Amniotic stem cell (primary cell): ENCODE results near the gene HOXC9.

Experiments
- DNase-seq: peaks from one replicate; lab custom pipeline; 2025; lab: John Stamatoyannopoulos, UW

The HOXC9 gene

DNA sequence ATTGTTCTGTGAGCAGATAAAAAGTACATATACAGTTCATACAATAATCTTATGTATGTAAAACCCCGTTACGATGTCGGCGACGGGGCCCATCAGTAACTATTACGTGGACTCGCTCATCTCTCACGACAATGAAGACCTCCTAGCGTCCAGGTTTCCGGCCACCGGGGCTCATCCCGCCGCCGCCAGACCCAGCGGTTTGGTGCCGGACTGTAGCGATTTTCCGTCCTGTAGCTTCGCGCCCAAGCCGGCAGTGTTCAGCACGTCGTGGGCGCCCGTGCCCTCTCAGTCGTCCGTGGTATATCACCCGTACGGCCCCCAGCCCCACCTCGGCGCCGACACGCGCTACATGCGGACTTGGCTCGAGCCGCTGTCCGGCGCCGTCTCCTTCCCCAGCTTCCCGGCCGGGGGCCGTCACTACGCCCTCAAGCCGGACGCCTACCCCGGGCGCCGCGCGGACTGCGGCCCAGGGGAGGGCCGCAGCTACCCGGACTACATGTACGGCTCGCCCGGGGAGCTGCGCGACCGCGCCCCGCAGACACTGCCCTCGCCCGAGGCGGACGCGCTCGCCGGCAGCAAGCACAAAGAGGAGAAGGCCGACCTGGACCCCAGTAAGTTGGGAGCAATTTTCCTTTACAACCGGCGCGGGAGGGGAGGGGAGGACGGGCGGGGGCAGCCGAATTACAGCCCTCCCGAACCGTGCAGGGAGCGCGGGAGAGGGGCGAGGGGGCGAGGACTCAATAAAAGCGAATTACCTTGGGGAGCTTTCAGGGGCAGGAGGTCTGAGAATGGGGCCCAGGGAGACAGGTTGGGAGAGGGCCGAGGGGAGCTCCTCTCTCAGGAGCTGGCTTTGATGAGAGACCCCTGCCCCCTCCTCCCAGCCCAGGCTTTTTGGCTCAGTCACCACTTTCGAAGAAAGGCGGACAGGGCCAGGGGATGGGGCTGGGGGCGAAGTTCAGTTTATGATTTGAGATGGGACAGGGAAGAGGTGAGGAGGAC is at the start of gene HOXC9:
TSS of gene HOXC9 (plus strand) at position 46 of the 999 bp plus-strand sequence. CDS start at position 74, 28 bp downstream.
- DNase-seq, result no peak

DNA sequence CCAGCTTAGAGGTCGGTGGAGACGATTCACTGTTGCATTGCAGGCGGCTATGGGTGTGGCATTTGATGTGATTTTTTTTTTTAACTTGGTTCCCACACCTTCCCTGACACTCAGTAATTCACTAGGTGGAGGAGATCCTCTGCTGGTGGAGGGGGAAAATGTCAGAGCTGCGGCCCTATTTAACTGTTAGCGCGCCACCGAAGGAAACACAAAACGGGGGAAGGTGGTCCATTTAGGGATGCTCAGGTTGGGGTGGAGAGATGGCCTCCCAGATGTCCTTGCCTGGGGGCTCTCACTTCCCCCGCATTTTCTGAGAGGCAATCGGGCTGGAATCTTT is 49.6 kb upstream of the HOXC9 start:
- DNase-seq, result no peak

DNA sequence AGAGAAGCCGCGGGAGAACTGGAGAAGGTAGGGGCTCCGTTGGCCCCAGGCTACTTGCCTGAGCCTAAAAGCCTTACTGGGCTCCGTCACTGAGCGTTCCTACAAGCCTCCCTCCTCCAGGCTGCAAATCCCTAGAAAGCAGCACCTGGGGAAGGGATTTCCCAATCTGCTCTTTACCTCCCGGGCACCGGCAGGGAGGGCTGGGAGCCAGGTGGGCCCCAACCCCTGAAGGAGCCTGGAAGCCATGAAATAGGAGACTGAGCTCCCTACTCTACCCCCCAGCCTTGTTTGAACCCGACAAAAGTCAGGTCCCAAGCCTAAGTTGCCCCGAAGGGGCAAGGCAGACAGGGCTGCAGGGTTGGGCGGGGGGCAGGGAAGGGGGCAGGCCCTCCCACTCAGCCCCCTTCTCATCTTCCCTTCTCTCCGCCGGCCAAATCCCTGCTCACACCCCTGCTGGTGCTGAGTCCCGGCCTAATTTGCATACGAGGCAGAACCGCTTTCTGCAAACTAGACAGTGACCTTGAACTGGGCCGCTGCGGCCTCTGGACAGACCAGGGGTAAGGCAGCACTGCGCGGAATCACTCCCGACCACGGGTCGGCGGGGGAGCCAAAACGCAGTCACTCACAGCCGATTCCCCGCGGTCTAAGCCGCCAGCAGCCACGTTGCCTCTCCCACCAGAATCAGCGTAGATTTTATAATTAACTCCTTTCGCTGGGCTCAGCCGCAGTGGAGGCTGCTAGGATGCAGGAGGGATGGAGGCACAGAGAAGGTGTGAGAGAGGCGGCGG is 49.0 kb upstream of the HOXC9 start:
- DNase-seq, result no peak

DNA sequence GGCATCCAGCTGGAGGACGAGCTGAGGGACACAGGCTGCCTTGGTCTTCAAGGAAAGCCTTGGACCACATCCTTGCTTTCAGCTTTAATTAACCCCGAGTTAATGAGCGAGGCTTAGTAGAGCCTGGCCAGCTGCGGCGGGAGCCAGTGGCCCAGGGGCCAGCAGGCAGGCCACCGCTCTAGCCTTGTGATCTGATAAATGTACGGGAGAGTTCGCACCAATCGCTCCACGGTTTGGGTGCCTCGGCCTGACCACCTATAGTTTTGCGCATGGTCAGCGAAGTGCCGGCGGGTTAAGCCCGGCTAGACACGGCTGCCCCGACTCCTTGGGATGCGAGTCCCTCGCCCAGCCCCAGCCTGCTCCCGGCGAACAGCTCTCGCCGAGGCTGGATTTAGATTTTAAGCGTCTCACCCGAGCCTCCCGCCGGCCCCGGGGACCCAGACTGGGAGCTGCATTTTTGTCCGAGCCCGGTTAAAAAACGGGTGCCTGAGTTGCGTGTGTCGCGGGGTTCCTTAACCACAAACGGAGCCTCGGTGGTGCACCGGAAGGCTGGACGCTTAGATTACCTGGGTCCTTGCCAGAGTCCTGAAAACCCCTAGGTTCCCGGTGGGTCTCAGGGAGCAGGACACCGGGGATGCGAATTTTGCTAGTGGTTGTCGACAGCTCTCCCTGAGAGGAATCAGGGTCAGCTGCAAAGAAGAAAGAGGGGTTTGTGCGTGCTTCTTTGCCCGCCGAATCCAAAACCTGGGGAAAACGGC is 48.2 kb upstream of the HOXC9 start:
- no peak for DNase-seq

DNA sequence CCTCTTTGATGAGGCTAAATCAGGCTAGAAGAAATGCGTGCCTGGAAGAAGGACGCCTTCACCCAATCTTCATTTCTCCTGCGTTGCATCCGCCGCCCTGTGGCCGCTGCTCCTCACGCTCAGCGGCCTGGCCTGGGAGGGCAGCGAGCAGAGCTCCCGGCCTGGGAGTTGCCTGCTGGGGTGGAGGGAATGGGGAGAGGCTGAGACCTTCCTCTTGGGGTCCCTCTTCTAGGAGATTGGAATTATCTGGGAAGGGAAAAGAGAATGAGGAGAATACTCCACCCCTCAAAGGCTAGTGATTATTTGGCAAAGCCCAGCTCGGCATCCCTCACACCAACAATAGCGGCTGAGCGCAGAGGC is 47.6 kb upstream of the HOXC9 start:
- DNase-seq, result no peak

DNA sequence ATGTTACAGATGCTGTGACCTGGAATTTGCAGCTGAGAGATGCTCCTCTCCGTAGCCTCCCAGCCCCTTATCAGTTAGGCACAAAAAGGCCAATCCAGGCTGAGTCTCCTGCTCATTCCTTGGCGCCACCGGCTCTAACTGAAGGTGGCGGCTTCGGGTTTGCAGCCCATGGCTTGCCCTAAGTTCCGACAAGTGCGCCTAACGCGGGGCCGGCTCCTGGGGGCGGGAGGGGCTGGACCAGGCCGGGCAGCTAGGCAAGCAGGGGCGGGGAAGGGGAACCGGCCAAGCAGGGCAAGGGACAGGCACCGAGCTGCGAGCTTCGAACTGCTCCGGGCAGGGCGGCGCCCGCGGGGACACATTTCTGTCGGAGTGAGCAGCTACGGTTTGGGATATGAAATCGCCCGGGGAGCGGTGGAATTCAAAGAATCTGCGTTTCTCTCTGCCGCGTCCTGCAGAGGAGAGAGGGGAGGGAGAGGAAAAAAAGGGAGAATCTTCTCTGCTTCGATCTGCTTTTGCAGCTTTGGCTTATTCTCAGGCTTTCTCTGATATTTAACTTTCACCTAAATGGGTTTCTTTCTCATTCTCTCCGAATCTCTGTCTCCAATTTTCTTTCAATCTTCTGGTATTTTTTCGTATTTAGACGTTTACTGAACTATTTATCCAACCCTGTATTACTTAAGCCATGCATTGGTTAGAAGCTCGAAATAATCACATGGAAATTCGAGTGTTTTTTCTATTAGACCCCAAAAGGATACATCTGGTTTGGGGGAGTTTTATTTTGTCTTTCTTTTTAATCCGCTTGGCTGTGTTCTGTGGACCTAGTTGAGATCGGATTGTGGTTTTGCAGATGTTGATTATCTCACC is 46.9 kb upstream of the HOXC9 start:
- no peak for DNase-seq

DNA sequence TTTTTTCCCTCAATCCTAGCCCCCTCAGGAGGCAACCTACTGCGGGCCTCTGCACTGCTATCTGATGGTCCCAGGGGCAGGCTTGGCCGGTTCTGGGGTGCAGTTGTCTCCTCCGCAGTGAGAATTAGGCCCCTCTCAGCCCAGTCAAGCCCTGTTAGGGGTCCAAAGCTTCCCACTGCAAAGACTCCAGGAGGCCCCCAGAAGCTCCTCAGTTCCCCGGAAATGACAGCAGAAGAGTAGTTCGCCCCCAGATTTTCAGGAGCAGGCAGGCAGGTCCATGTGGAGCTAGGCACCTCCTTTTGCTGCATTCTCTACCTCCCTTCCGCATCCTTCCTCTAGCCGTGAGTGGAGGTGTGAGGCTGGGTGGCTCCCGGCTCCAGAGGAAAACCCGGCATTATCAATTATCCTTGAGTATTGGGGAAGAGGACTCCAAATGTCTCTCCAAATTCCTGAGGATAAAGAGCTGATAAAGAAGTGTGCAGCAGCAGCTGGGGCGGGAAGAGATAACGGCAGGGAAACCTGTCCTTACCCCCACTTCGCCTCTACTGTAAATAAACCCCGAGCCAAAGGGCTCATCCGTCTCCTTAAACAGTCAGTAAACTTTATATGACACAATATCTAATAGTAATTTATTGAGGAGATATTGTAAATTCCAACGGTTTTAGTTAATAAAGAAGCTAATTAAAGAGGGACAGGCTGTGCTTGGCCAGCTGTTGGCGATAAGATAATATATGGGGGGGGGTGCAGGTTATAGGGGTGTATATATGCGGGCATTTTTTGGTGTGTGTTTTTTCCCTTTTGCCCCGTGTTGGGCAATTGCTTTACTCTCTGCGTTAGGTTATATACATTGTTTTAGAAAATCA is 45.9 kb upstream of the HOXC9 start:
- no peak for DNase-seq

DNA sequence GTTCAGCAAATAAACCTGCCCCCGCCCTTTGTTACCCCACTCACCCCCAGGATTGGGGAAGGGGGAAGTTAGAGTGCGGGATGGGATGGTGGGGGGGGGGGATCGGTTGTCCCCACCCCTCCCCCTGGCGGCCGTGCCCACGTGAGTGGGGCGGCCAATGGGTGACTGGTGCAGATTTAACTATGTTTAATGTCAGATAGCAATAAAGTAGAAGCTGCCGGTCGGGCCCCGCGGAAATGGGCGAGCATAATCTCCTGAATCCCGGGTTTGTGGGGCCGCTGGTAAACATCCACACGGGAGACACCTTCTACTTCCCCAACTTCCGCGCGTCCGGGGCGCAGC is 45.3 kb upstream of the HOXC9 start, which contains the start of gene HOXC12:
TSS of gene HOXC12 (plus strand) at position 210 of the 342 bp plus-strand sequence. CDS start at position 237, 27 bp downstream.
- DNase-seq, result no peak

DNA sequence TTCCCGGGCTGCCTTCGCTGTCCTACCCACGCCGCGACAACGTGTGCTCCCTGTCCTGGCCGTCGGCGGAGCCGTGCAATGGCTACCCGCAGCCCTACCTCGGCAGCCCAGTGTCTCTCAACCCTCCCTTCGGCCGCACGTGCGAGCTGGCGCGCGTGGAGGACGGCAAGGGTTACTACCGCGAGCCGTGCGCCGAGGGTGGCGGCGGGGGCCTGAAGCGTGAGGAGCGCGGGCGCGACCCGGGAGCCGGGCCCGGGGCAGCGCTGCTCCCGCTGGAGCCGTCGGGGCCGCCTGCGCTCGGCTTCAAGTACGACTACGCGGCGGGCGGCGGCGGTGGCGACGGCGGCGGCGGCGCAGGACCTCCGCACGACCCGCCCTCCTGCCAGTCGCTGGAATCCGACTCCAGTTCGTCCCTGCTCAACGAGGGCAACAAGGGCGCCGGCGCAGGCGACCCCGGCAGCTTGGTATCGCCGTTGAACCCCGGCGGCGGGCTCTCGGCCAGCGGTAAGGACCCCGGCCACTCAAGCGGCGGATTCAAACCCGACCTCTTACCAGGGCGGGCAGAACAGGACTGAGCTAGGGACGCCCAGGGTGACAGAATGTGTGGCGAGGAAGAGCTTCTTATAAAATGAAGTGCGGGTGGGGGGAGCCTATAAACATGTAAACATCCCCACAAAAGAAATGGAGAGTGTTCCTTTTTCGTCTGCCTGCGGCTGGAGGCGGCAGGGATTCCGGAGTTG is 44.8 kb upstream of the HOXC9 start:
- no peak for DNase-seq

DNA sequence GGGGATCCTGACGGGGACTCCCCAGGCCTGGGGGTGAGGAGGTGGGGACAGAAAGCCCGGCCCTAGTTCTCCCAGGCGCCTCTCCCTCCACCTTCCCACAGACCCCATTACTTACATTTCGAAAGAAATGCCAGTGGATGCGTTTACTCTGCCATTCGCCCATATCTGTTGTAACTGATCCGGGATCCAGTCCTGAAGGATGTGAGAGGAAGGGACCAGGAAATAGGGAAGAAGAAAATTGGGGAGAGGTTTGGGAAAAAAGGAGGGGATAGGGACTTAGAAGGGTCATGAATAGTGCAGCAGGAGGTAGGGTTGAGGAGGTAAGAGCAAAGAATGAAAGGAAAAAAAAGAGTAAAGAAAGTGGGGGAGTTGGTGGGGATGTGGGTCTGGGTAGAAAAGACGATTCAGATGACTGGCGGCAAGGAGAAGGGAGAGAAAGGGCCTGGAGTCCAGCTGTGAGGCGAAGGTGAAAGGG is 44.1 kb upstream of the HOXC9 start:
- DNase-seq, result no peak

DNA sequence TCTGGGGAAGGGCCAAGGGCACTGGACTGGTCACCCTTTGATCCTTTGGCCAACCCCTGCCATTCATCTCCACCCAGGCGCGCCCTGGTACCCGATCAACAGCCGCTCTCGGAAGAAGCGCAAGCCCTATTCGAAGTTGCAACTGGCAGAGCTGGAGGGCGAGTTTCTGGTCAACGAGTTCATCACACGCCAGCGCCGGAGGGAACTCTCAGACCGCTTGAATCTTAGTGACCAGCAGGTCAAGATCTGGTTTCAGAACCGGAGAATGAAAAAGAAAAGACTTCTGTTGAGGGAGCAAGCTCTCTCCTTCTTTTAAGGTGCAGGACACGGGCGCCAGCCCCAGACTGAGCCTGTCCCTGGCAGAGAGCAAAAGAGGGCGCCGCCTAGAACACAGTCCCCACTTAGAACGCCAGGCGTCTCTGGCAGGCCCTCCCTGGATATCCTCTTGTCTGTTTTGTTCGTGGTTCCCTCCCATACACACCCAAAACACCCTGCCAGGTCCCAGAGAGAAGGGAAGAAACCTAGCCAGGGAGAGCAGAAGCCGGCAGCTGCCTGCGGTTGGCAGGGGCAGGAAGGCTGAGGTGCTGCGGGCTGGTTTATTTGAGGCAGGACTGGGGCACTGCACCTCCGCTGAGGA is 43.6 kb upstream of the HOXC9 start:
- no peak for DNase-seq

DNA sequence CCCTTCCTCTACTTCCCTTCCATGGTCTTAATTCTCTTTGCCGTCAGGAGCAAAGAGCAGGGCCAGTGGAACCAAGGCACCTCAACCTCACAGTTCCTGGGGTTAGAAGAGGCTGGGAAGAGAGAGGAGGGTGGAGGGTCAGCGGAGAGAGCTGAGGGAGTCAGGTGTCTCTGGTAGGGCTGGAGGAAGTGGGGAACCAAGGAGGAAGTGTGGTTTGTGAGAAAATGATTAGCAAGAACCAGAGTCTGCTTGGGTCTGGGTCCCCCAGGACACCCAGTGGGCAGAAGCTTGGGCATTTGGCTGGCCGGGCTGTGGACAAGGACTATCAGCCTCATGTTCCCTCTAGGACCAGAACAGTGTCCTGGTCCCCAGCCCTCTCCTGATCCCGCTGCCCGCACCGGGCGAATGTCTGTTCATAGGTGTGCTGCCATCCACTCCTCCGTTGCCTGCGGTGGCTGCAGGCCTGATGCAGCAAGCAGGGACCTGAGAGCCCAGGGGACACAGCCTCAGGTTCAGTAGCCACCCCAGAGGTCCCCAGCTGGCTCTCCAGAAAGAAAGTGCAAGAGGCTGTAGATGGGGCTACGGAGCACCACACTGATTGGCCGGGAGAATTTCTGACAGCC is 42.9 kb upstream of the HOXC9 start:
- DNase-seq, result no peak

DNA sequence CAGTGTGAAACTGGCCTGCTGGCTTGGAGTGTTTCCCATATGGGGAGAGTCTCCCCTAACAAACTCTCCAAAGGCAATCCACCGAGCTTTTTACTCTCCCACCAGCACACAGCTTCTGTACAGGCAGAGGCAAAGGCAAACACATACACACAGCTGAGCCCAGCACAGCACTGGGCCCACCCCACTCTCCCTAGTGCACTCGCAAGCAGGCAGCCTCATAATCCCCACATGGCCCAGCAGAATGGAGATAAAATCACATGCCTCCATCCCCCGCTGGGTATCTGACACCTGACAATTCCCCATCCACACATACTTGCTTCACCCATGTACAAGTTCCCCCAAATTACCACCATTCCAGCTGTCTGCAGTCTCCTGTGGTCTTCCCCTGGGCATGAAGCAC is 41.8 kb upstream of the HOXC9 start:
- DNase-seq, result no peak

DNA sequence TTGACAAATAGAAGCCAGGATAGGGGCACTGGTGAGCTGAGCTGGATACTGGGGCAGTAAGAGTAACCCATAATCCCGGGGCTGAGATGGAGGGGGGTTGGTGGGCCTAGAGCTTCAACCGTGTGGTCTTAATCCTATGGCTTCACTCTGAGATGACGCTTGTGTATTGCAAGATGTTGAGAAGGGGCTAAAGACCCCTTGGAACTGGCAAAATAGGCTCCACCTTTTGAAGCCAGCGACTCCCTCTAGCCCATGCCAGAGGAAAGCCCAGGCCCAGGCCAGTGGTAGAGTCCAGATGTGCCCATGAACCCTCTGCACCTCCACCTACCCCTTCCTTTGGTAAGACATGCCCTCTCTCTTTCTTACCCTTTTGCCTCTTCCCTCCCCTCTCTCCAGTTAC is 40.6 kb upstream of the HOXC9 start:
- no peak for DNase-seq

DNA sequence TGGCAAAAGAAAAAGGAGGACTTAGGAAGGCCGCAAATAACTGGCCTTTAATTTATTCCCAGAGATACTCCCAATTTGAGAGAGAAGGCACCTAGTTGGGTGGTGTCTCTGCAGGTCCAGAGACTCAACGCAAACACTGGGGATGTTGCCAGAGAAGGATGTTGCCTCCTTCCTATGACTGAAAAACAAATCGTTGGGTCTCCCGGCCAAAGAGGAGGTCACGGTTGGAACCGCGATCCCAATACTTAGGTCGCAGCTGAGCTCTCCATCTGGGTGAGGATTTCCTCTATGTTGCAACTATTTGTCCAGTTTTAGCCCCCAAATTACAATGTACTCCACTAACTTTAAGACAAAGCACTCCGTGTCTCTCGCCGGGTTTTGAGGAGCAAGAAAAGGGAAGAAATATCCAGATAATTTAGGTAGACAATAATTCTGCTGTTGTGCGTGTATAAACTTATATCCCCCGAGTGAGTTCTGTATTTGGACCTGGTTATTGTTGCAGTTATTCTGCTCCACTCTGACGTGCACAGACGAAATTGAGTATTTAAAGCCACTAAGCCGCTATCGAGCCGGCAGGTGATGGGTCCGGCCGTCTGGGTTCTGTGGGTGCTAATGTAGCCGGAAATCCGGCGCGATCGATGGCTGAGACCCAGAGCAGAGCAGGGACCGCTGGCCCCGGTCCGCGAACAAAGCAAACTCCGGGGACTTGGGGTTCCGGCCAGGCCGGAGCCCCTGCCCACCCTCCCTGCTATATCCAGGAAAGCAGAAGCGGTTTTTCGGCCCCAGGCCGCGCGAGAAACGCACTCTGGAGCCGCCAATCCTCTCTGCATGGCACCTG is 39.6 kb upstream of the HOXC9 start:
- no peak for DNase-seq

DNA sequence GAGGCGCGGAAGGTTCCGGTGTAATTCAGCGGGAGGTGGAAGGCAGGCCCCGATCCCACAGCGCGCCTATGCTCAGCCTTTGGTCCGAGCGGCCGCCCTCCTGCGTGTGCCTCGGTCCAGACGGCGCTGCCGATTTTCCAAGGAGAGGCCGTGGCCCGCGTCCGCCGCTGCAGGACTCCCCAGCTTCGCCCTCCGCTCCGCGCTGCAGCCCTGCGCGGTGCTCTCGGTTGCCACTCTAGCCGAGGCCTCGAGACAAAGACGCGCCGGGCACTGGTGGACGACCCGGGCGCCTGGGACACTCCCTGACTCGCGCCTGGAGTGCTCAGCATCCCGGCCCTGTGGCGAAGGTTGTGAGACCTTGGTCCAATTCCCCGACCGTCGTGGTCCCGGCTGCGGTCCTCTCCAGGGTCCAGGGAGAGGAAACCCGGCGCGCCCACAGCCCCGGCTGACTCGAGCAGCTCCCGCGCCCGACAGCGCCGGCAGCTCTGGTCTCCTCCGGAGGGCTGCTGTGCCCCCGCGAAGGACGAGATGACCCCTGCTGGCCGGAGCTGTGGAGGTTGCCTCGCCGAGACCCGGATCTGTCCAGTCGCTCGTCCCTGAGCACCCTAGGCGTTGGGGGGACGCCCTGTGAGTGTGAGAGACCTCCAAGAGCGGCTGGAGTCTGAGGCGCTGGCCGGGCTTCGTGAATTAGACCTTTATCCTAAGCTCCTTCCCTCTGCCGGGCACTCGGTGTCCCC is 38.8 kb upstream of the HOXC9 start:
- no peak for DNase-seq

DNA sequence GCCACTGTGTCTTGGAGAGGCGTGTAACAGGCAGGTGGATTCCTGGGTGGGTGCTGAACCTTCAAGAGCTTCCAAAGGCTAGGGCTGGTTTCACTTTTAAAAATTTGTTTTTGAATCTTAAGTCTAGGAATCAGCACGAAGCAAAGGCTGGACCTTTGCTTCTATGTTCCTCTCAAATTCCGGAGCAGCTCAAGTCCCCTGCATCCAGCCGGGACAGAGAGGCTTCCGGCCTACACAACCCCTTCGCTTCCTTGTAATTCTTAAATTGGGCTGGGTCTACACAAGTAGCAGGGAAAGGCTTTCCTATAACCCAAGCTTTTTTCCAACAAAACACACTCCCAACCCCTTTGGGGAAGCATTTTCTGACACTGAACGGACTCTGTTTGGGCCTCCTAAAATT is 37.0 kb upstream of the HOXC9 start:
- no peak for DNase-seq
